G401.6 (cell line): ENCODE measurements around the gene CCDC15.

Experiments
- FAIRE-seq: peaks from 2 replicates; lab custom pipeline; 2012; peaks lifted over from hg19 to GRCh38; lab: Jason Lieb, UNC

The CCDC15 gene, protein sequence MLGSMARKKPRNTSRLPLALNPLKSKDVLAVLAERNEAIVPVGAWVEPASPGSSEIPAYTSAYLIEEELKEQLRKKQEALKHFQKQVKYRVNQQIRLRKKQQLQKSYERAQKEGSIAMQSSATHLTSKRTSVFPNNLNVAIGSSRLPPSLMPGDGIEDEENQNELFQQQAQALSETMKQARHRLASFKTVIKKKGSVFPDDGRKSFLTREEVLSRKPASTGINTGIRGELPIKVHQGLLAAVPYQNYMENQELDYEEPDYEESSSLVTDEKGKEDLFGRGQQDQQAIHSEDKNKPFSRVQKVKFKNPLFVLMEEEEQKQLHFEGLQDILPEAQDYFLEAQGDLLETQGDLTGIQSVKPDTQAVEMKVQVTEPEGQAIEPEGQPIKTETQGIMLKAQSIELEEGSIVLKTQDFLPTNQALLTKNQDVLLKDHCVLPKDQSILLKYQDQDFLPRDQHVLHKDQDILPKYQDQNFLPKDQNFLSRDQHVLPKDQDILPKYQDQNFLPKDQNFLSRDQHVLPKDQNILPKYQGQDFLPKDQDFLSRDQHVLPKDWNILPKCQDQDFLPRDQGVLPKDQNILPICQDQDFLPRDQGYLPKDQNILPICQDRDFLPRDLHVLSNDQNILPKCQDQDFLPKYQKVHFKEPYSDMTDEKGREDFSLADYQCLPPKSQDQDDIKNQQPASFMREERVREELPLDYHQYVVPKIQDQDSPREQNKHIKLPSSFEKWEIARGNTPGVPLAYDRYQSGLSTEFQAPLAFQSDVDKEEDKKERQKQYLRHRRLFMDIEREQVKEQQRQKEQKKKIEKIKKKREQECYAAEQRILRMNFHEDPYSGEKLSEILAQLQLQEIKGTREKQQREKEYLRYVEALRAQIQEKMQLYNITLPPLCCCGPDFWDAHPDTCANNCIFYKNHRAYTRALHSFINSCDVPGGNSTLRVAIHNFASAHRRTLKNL

DNA sequence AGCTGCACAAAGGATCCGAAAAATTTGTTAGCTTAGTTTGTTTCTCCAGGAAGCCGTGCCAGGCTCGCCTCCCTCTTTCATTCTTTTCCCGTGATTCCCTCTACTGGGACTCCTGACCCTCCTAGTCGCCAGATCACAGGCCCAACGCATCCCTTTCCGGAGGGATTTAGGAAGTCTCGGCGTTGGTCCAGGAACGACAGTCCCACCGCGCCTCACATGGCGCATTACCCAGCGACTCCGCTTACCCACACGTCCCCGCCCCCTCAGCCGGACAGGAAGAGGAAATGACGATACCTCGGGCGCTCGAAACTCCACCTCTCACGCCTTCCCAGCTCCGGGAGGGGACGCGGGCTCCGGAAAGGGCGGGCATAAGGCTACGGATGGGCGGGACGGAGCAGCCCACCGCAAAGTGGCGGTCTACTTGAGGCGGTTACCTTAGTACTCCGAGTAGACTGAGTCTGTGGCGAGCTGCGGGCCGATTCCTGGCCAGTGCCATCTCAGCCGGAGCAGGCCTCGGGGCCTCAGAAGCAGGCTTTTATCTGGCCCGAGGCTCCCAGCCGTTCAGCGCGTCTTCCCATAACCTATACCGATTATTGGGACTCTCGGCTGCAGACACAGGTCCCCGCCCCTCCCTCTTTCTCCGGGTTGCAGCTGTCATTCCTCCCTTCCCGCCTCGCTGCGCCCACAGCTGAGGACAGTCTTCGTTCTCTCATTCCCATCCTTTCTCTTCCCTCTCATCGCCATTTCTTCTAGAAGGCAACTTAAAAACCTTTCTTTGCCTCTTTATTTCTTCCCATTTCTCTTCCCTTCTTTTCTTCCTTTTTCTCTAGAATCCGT lies at the start of gene CCDC15:
CCDC15 (plus strand) TSS at position 450 of the 837 bp plus-strand sequence. CDS start 531 bp downstream, outside the sequence.
- FAIRE-seq = peak; percentile 98

DNA sequence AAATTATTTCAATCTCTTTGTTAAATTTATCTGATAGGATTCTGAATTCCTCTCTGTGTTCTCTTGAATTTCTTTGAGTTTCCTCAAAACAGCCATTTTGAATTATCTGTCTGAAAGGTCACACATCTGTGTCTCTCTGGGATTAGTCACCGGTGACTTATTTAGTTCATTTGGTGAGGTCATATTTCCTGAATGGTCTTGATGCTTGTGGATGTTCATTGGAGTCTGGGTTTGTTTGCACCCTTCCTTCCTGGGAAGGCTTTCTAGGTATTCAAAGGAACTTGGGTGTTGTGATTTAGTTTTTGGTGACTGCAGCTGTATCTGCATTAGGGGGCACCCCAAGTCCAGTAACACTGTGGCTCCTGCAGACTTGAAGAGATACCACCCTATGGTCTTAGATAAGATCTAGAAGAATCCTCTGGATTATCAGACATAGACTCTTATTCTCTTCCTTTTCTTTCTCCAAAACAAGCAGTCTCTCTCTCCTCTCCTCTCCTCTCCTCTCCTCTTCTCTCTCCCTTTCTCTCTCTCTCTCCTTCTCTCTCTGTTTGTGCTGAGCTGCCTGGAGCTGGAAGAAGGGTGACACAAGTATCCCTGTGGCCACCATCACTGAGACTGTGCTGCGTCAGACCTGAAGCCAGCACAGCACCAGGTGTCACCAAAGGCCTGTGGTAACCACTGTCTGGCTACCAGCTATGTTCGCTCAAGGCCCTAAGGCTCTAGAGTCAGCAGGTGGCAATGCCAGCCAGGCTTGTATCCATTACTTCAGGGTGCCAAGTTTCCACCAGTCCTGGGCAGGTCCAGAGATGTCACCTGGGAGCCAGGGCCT lies 38.2 kb upstream of the CCDC15 start:
- no peak for FAIRE-seq

DNA sequence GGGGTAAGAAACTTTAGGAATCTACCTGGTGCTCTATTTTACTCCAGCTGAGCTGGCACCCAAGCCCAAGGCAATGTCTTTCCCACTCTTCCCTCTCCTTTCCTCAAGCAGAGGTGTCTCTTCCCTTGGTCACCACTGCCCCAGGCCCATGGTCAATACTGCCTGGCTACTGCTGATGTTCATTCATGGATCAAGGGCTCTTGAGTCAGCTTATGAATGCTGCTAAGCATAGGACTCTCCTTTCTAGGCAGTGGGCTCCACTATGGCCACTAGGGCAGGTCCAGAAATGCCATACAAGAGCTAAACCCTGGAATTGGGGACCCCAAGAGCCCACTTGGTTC lies 37.7 kb upstream of the CCDC15 start:
- FAIRE-seq = no peak

DNA sequence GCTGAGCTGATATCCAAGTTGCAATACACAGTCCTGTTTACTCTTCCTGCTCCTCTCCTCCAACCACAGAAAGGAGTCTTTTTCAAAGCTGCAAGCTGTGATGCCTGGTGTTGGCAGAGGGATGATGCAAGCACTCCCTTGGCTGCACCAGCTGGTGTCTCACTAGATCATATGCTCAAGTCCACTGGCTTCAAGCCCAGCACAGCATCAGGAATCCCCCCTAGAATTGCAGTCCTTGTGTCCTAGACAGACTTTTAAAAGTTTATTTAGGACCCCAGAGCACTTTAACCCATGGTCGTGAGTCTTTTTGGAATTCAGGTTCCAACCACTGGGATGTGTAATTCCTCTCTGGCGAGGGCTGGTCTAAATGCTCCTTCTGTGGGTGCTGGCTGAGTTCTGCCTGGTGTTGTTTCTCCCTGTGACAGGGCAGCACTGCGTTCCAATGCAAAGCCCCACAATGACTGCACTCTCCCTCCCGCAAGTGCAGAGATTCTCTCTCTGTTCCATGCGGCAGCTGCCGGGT lies 36.8 kb upstream of the CCDC15 start:
- FAIRE-seq = no peak

DNA sequence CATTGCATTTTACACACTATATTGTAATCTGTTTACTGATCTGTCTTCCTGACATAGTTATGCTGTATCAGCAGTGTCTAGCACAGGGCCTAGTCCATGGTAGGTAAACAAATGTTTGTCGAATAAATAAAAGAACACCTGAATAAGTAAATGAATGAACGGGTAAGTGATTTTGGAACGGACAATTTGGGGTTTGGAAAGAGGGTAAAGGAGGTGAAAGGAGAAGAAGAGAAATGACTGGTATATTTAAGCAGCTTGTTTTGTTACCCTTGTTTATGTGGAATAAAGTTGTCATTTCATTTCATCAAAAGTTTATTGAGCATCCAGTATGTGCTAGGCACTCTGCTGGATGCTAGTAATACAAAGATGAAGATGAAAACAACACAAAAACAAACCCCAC lies 35.1 kb upstream of the CCDC15 start, which contains the start of gene HEPN1:
HEPN1 (plus strand) TSS at position 301 of the 400 bp plus-strand sequence.
- no peak for FAIRE-seq

DNA sequence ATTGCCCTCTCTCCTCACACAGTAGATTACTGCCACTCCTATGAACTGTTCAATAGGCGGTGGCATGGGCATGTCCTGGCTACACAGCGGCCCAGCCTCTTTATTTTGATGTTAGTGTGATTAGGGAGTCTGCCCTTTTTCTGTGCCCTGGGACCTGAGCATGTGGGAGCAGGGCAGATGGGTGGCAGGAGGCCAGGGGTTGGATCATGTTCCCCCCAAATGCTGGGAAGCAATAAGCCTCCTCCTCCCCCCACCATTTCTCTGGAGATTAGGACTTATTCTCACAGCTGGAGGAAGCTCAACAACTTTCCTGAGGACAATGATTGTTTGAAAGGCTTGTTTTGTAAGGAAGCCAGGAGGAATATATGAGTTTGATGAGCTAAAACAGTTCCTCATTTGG lies 34.1 kb upstream of the CCDC15 start:
- FAIRE-seq = no peak

DNA sequence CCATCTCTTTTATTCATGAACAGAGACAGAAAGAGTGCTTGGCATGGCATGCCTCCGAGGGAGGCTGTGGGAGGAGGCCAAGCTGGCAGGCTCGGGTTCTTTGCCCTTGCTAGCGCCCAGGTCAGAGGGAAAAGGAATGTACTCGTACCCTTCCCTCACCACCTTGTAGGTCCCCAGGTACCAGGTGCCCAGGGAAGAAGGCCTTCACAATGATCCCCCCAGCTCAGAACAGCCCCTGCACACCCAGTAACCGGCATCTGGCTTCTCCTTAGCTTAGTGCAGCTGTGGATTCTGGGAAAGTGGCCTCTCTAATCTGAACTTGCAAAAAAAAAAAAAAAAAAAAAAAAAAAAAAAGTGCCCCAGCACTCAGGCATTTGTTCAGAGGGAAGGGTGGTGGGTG lies 33.6 kb upstream of the CCDC15 start:
- FAIRE-seq = no peak

DNA sequence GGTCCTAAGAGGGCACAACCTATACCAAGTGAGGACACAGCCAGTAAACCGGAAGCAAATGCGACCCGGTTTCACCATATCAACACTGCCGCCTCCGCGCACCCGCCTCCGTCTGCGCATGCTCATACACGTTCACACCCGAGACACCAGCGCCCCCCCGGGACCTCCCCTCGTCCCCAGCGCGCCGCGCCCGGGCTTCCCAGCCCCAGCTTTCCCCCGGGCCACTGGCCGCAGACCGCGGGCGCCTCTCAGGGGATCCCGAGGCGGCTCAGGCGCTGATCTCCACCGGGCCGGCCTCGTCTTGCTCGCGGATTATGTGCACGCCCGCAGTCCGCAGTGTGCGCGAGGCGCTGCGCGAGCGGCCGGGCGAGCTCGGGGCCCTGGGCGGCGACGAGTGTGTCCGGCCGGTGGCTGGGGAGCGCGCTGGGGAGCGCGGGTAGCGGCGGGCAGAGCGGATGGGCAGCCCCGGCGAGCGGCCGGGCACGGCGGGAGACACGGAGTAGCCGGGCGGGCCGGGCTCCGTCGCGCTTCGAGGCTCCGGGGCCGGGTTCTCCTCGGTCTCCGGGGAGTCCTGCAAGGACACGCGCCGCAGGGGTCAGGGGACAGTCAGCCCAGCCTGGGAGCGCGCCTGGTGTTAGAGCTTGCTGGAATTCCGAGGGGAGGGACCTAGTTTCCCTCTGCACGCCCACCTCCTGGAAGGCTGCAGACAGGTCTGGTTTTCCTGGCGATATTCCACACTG lies 33.0 kb upstream of the CCDC15 start:
- no peak for FAIRE-seq

DNA sequence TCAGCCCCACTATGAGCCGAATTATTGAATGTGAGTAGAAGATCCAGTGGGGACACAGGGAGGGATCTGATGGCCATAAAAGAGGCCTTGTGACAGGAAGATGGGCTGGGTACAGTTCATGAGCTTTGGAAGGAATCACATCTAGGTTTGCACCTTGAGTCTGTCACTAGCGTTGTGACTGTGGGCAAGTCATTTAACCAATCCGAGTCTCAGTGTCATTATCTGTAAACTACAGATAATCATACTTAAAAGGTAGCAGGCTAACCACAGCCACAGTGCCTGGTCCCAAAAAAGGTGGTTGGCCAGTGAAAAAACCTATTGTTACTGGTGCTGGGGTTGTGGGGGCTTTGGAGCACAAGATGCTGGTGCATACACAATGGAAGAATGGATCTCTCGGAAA lies 31.2 kb upstream of the CCDC15 start:
- no peak for FAIRE-seq

DNA sequence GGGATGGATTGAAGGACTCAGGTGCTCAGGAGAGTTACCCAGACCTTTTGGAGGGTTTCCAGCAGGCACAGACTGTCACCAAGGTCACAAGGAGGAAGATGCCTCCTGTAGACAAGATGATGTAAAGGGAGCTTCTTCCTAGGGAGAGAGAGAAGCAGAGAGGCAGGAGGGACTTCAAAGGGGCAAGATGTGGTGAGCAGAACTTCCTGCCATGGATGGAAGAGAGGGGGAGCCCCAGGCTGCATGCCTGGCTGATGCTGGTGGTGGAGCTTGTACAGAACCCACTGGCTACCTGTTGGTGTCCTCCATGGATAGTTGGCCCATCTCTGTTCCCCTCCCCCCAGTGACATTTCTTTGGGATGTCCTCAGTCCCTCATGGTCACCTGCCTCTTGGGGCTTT lies 30.7 kb upstream of the CCDC15 start:
- no peak for FAIRE-seq

DNA sequence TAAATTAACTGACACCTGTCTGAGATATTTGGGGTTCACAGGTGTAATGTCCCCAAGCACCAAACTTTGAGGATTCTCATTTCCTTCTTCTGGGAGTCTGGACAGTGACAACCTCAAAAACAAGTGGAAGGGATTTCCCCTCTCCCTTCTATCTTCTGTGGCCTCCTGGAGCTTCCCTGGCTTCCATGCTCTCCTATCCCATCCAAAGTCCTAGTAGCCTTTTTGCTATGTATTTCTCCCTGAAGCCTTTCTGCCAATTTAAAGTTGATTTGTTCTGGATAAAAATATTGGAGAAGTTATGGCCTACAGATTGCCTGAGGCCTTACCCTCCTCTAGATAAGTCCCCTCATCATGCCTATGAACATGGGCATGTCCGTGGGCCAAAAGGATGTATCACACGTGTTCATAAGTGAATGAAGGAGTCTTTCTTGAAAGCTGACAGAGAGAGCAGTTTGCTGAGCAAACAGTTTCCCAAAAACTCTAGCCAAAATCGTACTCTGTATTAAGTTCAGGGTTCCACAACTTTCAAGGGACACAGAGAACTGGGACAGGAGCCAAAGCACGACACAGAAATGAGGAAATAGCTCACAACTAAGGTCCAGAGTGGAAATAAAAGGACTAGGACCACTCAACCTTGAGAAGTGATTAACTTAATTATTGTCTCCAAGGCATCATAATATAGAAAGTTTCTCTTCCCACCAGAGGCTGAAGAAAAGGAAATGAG lies 24.9 kb upstream of the CCDC15 start:
- FAIRE-seq = no peak

DNA sequence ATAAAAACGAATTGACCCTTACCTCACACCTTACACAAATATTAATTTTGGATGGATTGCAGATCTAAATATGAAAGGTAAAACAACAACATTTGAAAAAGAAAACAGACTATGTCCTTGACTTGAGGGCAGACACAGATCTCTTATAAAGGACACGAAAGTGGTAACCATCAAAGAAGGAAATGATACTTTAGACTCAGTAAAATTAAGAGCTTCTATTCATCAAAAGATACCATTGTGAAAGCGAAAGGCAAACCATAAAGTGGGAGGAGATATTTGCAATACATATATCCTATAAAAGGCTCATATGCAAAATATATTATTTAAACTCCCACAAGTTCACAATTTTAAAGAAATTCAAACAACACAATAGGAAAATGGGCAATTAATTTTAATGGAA lies 23.2 kb upstream of the CCDC15 start:
- no peak for FAIRE-seq

DNA sequence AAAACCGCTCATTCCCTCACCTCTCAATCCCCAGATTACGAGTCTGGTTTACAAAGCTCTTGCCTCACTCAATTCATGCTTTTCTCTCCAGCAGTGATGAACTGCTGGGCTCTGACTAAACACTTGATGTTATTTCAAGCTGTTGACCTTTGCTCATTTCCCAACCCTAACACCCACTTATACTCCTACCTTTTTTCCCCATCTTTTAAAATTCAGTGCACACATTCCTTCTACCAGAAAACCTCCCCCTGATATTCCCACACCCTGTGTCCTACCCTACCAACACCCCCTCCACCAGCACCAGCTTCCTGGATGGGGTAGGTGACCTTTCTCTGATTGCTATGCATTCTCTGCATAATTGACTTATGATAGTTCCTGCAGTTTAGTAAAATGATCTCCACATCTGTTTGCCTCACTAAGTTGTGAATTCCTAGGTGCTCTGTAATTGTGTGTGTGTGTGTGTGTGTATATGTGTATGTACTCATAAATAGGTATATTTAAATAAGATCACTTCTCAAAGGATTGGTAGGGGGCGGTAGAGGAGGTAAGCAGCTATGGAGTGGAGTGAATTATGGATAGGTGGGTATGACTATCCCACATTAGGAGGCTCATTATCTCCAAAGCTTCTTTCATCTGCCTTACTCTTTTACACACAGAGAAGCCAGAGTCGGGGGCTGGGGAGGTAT lies 19.0 kb upstream of the CCDC15 start:
- FAIRE-seq = no peak

DNA sequence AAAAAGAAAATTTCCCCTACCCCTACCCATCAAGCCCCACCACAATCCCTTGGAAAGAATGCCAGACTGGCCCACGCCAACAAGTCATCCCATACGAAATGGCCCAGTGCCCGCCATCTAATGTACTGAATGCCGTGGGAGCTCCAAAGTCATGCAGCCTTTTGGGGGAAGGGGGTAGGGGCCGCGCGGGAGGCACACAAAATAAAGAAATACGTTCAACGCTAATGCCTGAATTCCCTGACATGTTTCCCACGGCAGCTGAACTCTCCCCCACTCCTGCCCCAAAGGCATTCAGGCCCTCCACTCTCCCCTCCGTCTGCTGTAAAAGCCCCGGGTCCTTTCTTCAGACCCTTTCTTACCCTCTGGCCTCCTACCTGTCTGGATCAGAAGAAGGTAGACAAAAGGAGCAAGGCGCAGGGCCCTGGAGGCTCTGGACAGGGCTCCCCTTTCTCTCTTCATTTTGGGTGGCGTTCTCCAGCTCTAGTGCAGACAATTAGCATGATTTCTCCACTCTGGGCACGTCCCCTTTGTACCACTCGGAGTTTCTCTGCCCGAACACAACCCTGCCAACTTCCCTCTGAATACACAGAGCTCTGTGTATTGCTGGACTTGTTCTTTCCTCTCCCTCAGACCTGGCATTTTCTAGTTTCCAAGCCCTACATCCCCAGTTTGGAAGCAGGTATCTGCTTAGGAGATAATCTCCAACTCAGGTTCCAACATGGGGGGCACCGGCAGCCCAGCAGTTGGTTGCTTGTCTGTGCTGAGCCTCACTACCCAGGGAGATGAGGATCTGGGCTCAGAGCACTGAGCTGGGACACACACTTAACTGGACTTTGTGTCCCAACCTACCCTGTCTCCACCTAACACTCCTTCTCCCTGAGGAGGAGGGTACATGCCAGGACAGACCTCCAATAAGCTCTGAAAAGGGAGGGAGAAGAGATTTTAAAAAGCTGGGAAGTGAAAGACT lies 18.2 kb upstream of the CCDC15 start, which contains the start of gene HEPACAM:
HEPACAM (minus strand) TSS at position 500 of the 967 bp plus-strand sequence; CDS start at position 459, 41 bp downstream.
- FAIRE-seq = no peak

DNA sequence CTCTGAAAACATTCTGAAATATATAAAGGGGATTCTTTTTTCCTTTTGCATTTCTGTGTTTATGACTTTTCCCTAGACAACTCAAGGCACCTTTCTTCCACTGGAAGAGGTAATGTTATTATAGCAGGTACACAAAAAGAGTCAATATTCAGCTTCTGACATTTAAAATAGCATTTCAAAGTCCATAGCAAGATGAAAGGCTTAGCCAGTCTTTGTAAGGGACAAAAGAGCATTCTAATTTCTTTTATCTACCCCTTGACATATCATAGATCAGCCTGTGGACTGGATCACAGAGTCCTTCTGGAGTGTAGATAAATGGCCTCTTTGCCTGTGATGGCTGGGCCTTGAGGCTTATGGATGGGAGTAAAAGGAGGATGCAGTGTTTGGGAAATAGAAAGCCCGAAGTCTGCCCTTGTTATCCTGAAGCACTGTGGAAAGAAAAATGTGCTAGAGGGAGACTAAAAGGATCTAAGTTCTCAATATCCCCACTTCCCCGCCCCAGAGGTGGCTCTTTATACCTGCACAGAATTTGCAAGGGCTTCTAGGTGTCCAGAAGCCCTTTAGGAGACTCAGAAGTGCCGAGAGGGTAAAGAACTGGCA lies 16.6 kb upstream of the CCDC15 start:
- no peak for FAIRE-seq

DNA sequence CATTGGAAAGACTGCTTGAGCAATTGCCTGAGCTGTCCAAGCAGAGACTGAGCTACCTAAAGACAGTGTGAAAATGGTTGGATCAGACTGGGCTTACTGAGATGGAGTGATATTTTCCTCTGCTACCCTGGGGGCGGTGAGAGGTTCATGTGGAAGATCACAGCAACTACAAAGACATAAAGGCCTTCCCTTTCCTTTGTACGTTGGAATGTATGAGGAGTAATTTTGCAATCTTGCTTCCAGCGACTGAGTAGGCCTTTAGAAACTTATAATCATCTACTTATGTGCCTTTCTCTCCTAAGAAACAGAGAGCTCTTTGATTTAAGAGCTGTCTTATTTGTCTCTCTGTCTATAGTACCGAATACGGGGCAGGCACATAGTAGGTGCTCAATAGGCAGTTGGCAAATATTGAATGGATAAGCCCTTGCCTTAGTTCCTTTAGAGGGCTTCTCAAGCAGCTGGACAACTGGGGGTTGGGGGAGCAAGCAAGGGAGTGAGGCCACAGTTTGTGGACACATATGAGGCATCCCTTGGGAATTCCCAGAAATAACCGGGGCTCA lies 15.7 kb upstream of the CCDC15 start:
- no peak for FAIRE-seq

DNA sequence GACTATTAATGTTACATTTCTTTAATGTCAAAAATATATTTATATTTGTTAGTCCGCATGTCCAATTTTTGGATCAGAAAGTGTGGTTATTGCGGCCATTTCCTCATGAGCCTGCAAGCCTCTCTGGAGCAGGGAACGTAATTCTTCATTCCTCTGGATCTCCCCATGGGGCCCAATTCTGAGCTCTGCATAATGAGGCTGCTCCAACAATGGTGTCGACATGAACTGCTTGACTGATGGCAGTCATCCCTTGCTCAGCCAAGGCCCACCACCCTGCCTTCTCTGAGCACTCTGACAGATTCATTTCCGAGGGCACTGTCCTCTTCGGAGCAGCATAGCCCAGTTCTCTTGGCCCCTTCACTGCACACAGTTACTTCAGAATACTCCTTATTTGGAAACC lies 15.0 kb upstream of the CCDC15 start:
- no peak for FAIRE-seq
